Right lobe of liver (tissue), 6 donors: ENCODE data around the gene CSTF3. TPM values are rescaled to one million over a fixed set of nuclear protein-coding genes. Genes with fewer than 3 reads are reported as not detected.
A peak's percentile ranks its signal among the peaks of the same experiment; 100 is the strongest.

Source experiments
- ATAC-seq, 4 donors: fragments of 200-7000 bp; cut with Tn5 transposase; one replicate each; pipeline ENCODE4 v1.9.1; 2020; ENCODE audit warnings: mild to moderate bottlenecking in 4 of 4, moderate library complexity in 4 of 4
- DNase-seq, 3 donors: peaks; one replicate each; pipeline ENCODE4 v3.0.0-alpha.2; 2020
- H3K27ac ChIP-seq, 3 donors: fragments of 200-600 bp; one replicate each; pipeline ENCODE4 v1.8.0; 2022
- H3K27me3 ChIP-seq, 2 donors: fragments of 200-600 bp; one replicate each; pipeline ENCODE4 v1.8.0; 2022
- H3K36me3 ChIP-seq, 4 donors: fragments of 200-600 bp; sonication (generic) in 1 of 4; one replicate each; pipeline versions ENCODE4 v1.5.1 to v1.8.0; 2017 to 2022; ENCODE audit warnings: control low read depth in 1 of 4
- H3K4me1 ChIP-seq, 4 donors: fragments of 200-600 bp; sonication (generic) in 1 of 4; one replicate each; pipeline versions ENCODE4 v1.5.1 to v1.8.0; 2017 to 2022; ENCODE audit warnings: control low read depth in 1 of 4
- H3K4me3 ChIP-seq, 3 donors: fragments of 200-600 bp; one replicate each; pipeline ENCODE4 v1.8.0; 2022
- H3K9me3 ChIP-seq, 4 donors: fragments of 200-600 bp; sonication (generic) in 1 of 4; one replicate each; pipeline versions ENCODE4 v1.5.1 to v1.8.0; 2017 to 2022; ENCODE audit warnings: control low read depth in 1 of 4
- CTCF ChIP-seq, 4 donors: fragments of 200-600 bp in 3 of 4; fragments of 450-650 bp in 1 of 4; IDR thresholded peaks; one replicate each; pipeline versions ENCODE4 v1.5.1 to v1.8.0; 2016 to 2022; ENCODE audit warnings: antibody characterized with exemption in 4 of 4, mild to moderate bottlenecking in 2 of 4
- POLR2A ChIP-seq: fragments of 450-650 bp; IDR thresholded peaks from one replicate; pipeline ENCODE4 v1.6.1; 2017; ENCODE audit warnings: antibody characterized with exemption, mild to moderate bottlenecking
- WGBS: methylation state at CpG from one replicate; pipeline ENCODE4 v1.1.6; 2018; ENCODE audit warnings: low coverage, low lambda C conversion rate; ENCODE audit not compliant: insufficient coverage; ENCODE audit errors: missing lambda C conversion rate; 5-methylcytosine and 5-hydroxymethylcytosine counted together
- intact Hi-C, 2 donors: fragments of 100-400 bp; cut with DNase I; formaldehyde crosslinking; loops; one replicate each; pipeline versions ENCODE4 v1.11.2 to v1.14.1; 2022
- total RNA-seq, 6 experiments: library from RNA; depleted of rRNA in 2 of 6; stranded (reverse); fragments of >200 nt in 2 of 6; fragmentation: NEBNext Ultra II Directional in 3 of 6; extraction: Animal tissue kit (Norgen Biotek cat#: 25700) in 3 of 6; gene quantifications; one replicate each; pipeline versions ENCODE4 v1.1.0 to v1.2.4, GENCODE V29; 2016 to 2023
- donor health status: DM: no; HTN: yes; CAD: no.
- donor health status: DM: no; HTN: no; CAD: no.
- donor health status: DM: no; HTN: no; CAD: no.
- donor health status: DM: no; HTN: yes; CAD: no.
- donor health status: DM: no; HTN: yes; CAD: no.

The CSTF3 gene
- total RNA-seq, 6 experiments from 2014 or later: 11.5 to 14.0 (median 12.0) TPM

- H3K4me1 ChIP-seq: peaks cover 0 to 25% (median 9%) of the 10 kb centered on the region in 4 donors
- H3K9me3 ChIP-seq: no peaks in the 10 kb centered on the region
- no peaks in the 10 kb centered on the region for H3K27me3 ChIP-seq
- DNase-seq (peak; percentile 75 to 83 (median 80)), ATAC-seq (peak; percentile 82 to 93 (median 87))
- 58% methylated on average over 9 of the region's 22 CpGs for WGBS
- no peak overlapping the region for H3K4me3 ChIP-seq
- H3K27ac ChIP-seq: no peak overlapping the region
- TF ChIP-seq CTCF (IDR thresholded peaks at IDR 0.05): peak; percentile 90 to 97 (median 94)
- TF ChIP-seq POLR2A: no peak
- intact Hi-C loops: loop anchor here (5.0 to 10.0 kb wide), 2 partner anchors 101 to 103 kb away; no protein-coding TSS in a partner anchor
- peaks cover 0 to 20% (median 13%) of the 10 kb centered on the region in 4 donors for H3K36me3 ChIP-seq
These were observed 95.7 kb downstream of the CSTF3 start for GRCh38 chr11:33065445-33066178.

DNA sequence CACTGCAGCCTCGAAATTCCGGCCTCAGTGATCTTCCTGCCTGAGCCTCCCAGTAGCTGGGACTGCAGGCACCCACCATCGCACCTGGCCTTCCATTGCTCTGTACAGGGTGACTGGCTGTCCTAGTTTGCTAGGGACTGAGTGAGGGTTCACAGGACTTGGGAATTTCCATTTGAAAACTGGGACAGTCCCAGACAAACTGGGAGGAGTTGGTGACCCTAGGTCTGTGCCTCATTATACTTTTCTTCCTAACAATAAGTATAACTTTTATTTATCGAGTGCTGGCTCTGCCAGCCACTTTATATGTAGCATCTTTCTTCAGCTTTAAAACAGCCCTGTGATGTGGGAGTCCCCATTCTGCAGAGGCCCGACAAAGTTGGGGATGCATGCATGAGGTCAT, 96.4 kb downstream of the CSTF3 start:
- no peaks in the 10 kb centered on the region for H3K27me3 ChIP-seq
- WGBS: 73% methylated on average over 5 of the region's 5 CpGs
- peaks cover 0 to 15% (median 9%) of the 10 kb centered on the region in 4 donors for H3K36me3 ChIP-seq
- no peak for TF ChIP-seq POLR2A
- TF ChIP-seq CTCF (IDR thresholded peaks at IDR 0.05): no peak
- intact Hi-C loops: loop anchor here (5.0 to 10.0 kb wide), 2 partner anchors 100 to 103 kb away; no protein-coding TSS in a partner anchor
- H3K4me1 ChIP-seq: peaks cover 0 to 25% (median 9%) of the 10 kb centered on the region in 4 donors
- ATAC-seq (no peak), DNase-seq (no peak)
- H3K27ac ChIP-seq: no peak overlapping the region
- H3K9me3 ChIP-seq: no peaks in the 10 kb centered on the region
- no peak overlapping the region for H3K4me3 ChIP-seq

- Histone ChIP-seq H3K27ac (no peak overlapping the region), H3K9me3 (no peaks in the 10 kb centered on the region), H3K36me3 (peaks cover 0 to 12% (median 6%) of the 10 kb centered on the region in 4 donors), H3K4me3 (no peak overlapping the region), H3K27me3 (no peaks in the 10 kb centered on the region), H3K4me1 (peaks cover 0 to 25% (median 9%) of the 10 kb centered on the region in 4 donors)
- 65% methylated on average over 8 of the region's 11 CpGs for WGBS
- DNase-seq (no peak), ATAC-seq (no peak)
- TF ChIP-seq POLR2A: no peak
- intact Hi-C loops: loop anchor here in 1 of 2 donors (10.0 kb wide), 1 partner anchor 99 kb away; no protein-coding TSS in a partner anchor
These were observed 97.1 kb downstream of the CSTF3 start for GRCh38 chr11:33064033-33064825.

GRCh38 chr11:33063326-33063881, 97.9 kb downstream of the CSTF3 start:
- no peak for ATAC-seq
- H3K27me3 ChIP-seq: no peaks in the 10 kb centered on the region

More at GRCh38 chr11:33063326-33063881, 97.9 kb downstream of the CSTF3 start:
- intact Hi-C loops: loop anchor here in 1 of 2 donors (10.0 kb wide), 1 partner anchor 99 kb away; no protein-coding TSS in a partner anchor
- DNase-seq: no peak
- Histone ChIP-seq H3K4me1 (peaks cover 0 to 25% (median 9%) of the 10 kb centered on the region in 4 donors), H3K4me3 (no peak overlapping the region), H3K27ac (no peak overlapping the region), H3K9me3 (no peaks in the 10 kb centered on the region), H3K36me3 (peaks cover 0 to 10% (median 5%) of the 10 kb centered on the region in 4 donors)
- TF ChIP-seq POLR2A (no peak), CTCF (IDR thresholded peaks at IDR 0.05) (no peak)
- WGBS: 57% methylated on average over 3 of the region's 3 CpGs
